ENCODE results near the gene EIF4B.
"Not testable (repeated sequence)": the region's sequence is repeated elsewhere in the genome, so short reads cannot be mapped to it uniquely, and the experiment has no call there.

EIF4B gene

GRCh38 chr12:52980096-52980649 lies 26.1 kb upstream of the EIF4B start:
- in situ Hi-C loops (cut with HindIII; ENCODE audit: low pct_unique_long_range_greater_than_20kb, low sequenced_read_pairs), result no loop called here
- peak in 1 of 2 experiments; percentile 67 for DNase-seq (ENCODE audit: low read depth in 1 of 2, low spot score in 1 of 2)
- TF ChIP-seq JUND (IDR thresholded peaks at IDR 0.05; ENCODE audit: low read depth), result no peak

GRCh38 chr12:52980650-52981423 lies 25.4 kb upstream of the EIF4B start:
- peak in 1 of 2 experiments; percentile 97 for DNase-seq (ENCODE audit: low read depth in 1 of 2, low spot score in 1 of 2)
- TF ChIP-seq JUND (IDR thresholded peaks at IDR 0.05; ENCODE audit: low read depth), result no peak
- in situ Hi-C loops (cut with HindIII; ENCODE audit: low pct_unique_long_range_greater_than_20kb, low sequenced_read_pairs), result no loop called here

GRCh38 chr12:52984136-52984535 lies 22.1 kb upstream of the EIF4B start:
- in situ Hi-C loops (cut with HindIII; ENCODE audit: low pct_unique_long_range_greater_than_20kb, low sequenced_read_pairs), result no loop called here
- DNase-seq (ENCODE audit: low read depth in 1 of 2, low spot score in 1 of 2), result peak in 1 of 2 experiments; percentile 67
- no peak for TF ChIP-seq JUND (IDR thresholded peaks at IDR 0.05; ENCODE audit: low read depth)

GRCh38 chr12:52988898-52989297 lies 17.4 kb upstream of the EIF4B start:
- no peak for TF ChIP-seq JUND (IDR thresholded peaks at IDR 0.05; ENCODE audit: low read depth)
- DNase-seq (ENCODE audit: low read depth in 1 of 2, low spot score in 1 of 2), result no peak
- in situ Hi-C loops (cut with HindIII; ENCODE audit: low pct_unique_long_range_greater_than_20kb, low sequenced_read_pairs), result no loop called here

- no peak for TF ChIP-seq JUND (IDR thresholded peaks at IDR 0.05; ENCODE audit: low read depth)
- DNase-seq (ENCODE audit: low read depth in 1 of 2, low spot score in 1 of 2), result no peak
- in situ Hi-C loops (cut with HindIII; ENCODE audit: low pct_unique_long_range_greater_than_20kb, low sequenced_read_pairs), result no loop called here
Measured at GRCh38 chr12:52990206-52990605, 16.1 kb upstream of the EIF4B start.

- in situ Hi-C loops (cut with HindIII; ENCODE audit: low pct_unique_long_range_greater_than_20kb, low sequenced_read_pairs), result not testable (repeated sequence)
Measured at GRCh38 chr12:52992240-52992639, 14.0 kb upstream of the EIF4B start.

GRCh38 chr12:52992699-52993557 lies 13.3 kb upstream of the EIF4B start:
- in situ Hi-C loops (cut with HindIII; ENCODE audit: low pct_unique_long_range_greater_than_20kb, low sequenced_read_pairs), result no loop called here
- no peak for DNase-seq (ENCODE audit: low read depth in 1 of 2, low spot score in 1 of 2)
- TF ChIP-seq JUND (IDR thresholded peaks at IDR 0.05; ENCODE audit: low read depth), result no peak

More at GRCh38 chr12:52992240-52992639, 14.0 kb upstream of the EIF4B start:
- not testable (repeated sequence) for DNase-seq (ENCODE audit: low read depth in 1 of 2, low spot score in 1 of 2)

- TF ChIP-seq JUND (IDR thresholded peaks at IDR 0.05; ENCODE audit: low read depth), result no peak
- in situ Hi-C loops (cut with HindIII; ENCODE audit: low pct_unique_long_range_greater_than_20kb, low sequenced_read_pairs), result no loop called here
- no peak for DNase-seq (ENCODE audit: low read depth in 1 of 2, low spot score in 1 of 2)
Measured at GRCh38 chr12:52993558-52993869, 12.7 kb upstream of the EIF4B start.

- peak in 1 of 2 experiments; percentile 48 for DNase-seq (ENCODE audit: low read depth in 1 of 2, low spot score in 1 of 2)
- no peak for TF ChIP-seq JUND (IDR thresholded peaks at IDR 0.05; ENCODE audit: low read depth)
- in situ Hi-C loops (cut with HindIII; ENCODE audit: low pct_unique_long_range_greater_than_20kb, low sequenced_read_pairs), result no loop called here
Measured at GRCh38 chr12:53004178-53004577, 2.1 kb upstream of the EIF4B start.

GRCh38 chr12:53004582-53004981 lies 1.7 kb upstream of the EIF4B start:
- no peak for TF ChIP-seq JUND (IDR thresholded peaks at IDR 0.05; ENCODE audit: low read depth)
- no peak for DNase-seq (ENCODE audit: low read depth in 1 of 2, low spot score in 1 of 2)
- in situ Hi-C loops (cut with HindIII; ENCODE audit: low pct_unique_long_range_greater_than_20kb, low sequenced_read_pairs), result no loop called here

GRCh38 chr12:53005215-53005985 lies 856 bp upstream of the EIF4B start:
- in situ Hi-C loops (cut with HindIII; ENCODE audit: low pct_unique_long_range_greater_than_20kb, low sequenced_read_pairs), result no loop called here

GRCh38 chr12:53006810-53007309 lies 604 bp downstream of the EIF4B start:
- no peak for TF ChIP-seq JUND (IDR thresholded peaks at IDR 0.05; ENCODE audit: low read depth)
- DNase-seq (ENCODE audit: low read depth in 1 of 2, low spot score in 1 of 2), result peak; percentile 66 to 86
- in situ Hi-C loops (cut with HindIII; ENCODE audit: low pct_unique_long_range_greater_than_20kb, low sequenced_read_pairs), result no loop called here

More at GRCh38 chr12:53005215-53005985, 856 bp upstream of the EIF4B start:
- DNase-seq (ENCODE audit: low read depth in 1 of 2, low spot score in 1 of 2), result no peak
- TF ChIP-seq JUND (IDR thresholded peaks at IDR 0.05; ENCODE audit: low read depth), result no peak
